HG03558 (cell line): Measurements from ENCODE around the gene AP1G1.
"Not testable (repeated sequence)": the region's sequence is repeated elsewhere in the genome, so short reads cannot be mapped to it uniquely, and the experiment has no call there.

Experiments
- ATAC-seq: cut with Tn5 transposase; IDR thresholded peaks from one replicate; pipeline ENCODE4 v1.9.1; 2021; ENCODE audit warnings: moderate number of reproducible peaks; ENCODE audit not compliant: unreplicated experiment; ENCODE audit errors: extremely low read depth

The AP1G1 gene

GRCh38 chr16:71811261-71811803, 2.7 kb upstream of the AP1G1 start:
- no peak for ATAC-seq

DNA sequence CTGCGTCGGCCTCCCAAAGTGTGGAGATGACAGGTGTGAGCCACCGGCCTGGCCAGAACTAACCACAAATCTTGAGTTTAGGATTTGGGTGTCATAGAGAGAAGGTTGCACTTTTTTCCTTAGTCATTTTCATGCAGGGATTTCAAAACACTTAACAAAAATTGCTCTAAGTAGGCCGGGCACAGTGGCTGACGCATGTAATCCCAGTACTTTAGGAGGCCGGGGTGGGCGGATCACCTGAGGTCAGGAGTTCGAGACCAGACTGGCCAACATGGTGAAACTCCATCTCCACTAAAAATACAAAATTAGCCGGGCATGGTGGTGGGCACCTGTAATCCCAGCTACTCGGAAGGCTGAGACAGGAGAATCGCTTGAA, 1.5 kb upstream of the AP1G1 start:
- ATAC-seq = not testable (repeated sequence)

- peak; percentile 22 for ATAC-seq
Observed at GRCh38 chr16:71807905-71808592, 585 bp downstream of the AP1G1 start.

DNA sequence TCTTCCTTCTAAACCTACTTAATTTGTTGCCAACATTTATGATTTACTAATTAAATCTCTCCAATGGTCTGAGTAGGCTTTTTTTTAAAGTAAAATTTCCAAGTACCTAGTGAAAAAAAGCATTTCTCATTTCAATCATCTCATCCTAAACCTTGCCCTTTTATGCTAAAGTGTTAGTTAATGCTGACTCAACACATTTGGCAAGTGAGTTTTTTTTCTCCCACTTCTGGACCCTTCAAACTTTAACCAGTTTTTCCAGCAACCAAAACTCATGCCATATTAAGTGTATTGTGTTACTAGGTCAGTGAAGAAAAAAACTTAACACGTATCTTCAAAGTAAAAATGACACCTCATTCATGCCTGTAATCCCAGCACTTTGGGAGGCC, 5.3 kb downstream of the AP1G1 start:
- ATAC-seq = no peak

GRCh38 chr16:71796501-71797097, 12.0 kb downstream of the AP1G1 start:
- ATAC-seq = no peak

- ATAC-seq = no peak
Observed at GRCh38 chr16:71794943-71795342, 13.7 kb downstream of the AP1G1 start.

DNA sequence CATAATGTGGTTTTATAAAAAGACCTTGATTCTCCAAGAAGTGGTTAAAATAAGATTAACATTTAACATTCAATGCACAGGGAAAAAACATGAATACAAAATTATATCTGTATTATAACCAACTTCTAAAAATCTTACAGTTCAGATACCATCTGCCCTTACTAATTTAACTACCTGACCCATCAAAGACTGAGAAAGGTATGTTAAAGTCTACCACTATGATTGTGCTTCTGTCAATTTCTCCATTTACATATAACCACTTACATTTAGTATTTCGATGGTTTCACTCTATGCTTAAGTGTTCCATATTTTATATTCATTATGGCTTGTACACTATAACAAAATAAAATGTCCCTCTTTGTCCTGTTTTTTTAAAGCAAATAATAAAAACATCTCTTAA, 14.6 kb downstream of the AP1G1 start:
- ATAC-seq = no peak

DNA sequence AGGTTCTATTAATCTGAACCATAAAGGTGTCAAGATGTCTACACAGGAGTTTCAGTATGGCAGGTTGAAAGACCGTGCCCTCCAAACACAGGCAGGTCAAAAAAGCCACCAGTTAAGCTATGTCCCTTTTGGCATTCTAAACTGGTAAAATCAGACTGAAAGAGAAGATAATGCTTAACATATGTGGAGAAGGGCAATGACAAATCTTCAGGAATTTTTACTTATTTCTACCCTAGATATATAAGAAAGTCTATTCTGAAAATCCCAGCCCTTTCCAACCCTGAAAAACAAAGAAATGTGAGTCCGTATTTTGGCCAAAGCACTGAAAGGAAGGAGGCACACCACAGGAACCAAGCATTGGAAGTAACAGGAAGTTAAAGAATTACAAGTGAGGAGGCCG, 16.5 kb downstream of the AP1G1 start:
- no peak for ATAC-seq

DNA sequence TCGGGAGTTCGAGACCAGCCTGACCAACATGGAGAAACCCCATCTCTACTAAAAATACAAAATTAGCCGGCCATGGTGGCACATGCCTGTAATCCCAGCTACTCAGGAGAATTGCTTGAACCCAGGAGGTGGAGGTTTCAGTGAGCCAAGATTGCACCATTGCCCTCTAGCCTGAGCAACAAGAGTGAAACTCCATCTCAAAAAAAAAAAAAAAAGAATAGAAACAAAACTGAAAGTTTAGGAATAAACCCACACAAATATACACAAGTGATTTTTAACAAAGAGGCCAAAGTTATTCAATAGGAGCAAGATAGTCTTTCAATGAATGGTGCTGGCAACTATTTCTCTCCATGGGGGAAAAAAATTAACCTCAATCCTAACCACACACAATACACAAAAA, 18.3 kb downstream of the AP1G1 start:
- not testable (repeated sequence) for ATAC-seq

DNA sequence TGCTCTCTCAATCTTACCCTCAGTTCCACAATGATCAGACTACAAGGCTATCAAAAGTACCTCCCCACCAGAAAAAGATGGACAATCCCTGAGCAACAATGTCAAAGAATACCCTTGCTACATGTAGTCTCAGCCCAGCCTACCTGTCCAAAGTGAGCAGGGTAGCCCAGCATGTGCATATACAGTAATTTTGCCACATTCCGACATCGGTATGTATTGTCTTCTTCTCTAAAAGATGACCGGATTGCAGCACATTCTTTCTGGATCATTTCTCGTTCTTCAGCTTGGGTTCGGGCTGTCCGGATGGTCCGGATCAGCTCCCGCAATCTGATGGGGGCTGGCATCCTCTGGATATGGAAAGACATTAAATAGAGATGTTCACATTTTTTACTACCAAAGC, 19.5 kb downstream of the AP1G1 start:
- no peak for ATAC-seq

- ATAC-seq = no peak
Observed at GRCh38 chr16:71788578-71788977, 20.1 kb downstream of the AP1G1 start.

DNA sequence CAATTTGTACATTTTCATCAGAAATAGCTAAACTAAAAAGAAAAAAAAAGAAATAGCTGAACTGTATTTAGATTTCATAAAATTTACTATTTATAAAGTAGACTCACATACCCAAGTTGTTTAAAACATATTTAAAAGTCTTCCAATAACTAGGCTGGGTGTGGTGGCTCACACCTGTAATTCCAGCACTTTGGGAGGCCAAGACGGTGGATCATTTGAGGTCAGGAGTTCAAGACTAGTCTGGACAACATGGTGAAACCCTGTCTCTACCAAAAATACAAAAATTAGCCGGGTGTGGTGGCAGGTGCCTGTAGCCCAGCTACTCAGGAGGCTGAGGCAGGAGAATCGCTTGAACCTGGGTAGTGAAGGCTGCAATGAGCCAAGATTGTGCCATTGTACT, 23.5 kb downstream of the AP1G1 start:
- ATAC-seq = not testable (repeated sequence)

- ATAC-seq = no peak
Observed at GRCh38 chr16:71784093-71784492, 24.5 kb downstream of the AP1G1 start.

DNA sequence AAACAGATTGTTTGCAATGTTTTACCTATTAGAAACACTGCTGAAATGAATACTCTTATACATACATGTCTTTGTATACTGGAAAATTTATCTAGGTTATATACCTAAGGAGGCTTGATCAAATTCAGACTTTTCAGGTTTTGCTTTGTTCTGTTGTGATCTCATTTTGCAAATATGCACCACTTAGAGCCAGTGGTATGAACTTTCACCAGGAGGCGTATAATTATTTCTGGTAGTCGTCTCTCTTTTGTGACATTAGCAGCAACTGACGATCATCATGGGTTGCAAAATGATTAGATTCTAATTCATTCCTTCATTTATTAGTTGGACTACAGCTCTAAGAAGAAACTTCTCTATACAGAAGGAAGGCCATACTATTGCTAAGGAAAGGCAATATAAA, 26.9 kb downstream of the AP1G1 start:
- no peak for ATAC-seq

GRCh38 chr16:71780521-71781089, 28.0 kb downstream of the AP1G1 start:
- no peak for ATAC-seq

GRCh38 chr16:71778780-71779179, 29.9 kb downstream of the AP1G1 start:
- ATAC-seq = no peak

- no peak for ATAC-seq
Observed at GRCh38 chr16:71777329-71777728, 31.3 kb downstream of the AP1G1 start.

GRCh38 chr16:71775949-71776348, 32.7 kb downstream of the AP1G1 start:
- no peak for ATAC-seq

DNA sequence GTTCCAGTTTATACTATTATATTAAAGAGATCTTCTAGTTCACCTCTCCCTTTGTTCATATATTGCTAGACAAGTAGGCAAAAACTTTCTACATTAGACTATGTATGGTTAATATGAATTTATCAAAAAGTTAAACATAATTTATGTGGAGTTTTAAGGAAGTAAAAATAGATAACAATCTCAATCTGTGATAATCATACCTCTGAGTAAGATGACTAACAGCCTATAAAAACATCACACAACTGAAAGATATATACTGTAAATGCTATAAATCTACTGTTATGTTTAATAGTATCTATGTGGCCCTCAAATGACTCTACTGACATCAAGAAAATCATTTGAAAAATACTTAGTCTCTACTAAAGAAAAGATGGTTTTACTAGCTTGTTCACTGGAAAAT, 37.1 kb downstream of the AP1G1 start:
- no peak for ATAC-seq

- ATAC-seq = no peak
Observed at GRCh38 chr16:71769222-71769621, 39.4 kb downstream of the AP1G1 start.

GRCh38 chr16:71767060-71767900, 41.4 kb downstream of the AP1G1 start:
- no peak for ATAC-seq
